CD4-positive, alpha-beta T cell treated with Interleukin-4 for 1 hour (primary cell): Measurements from ENCODE around the gene RIPOR2.
A peak's percentile ranks its signal among the peaks of the same experiment; 100 is the strongest.

ENCODE experiments used
- DNase-seq, 2 donors: peaks; one replicate each; pipeline ENCODE4 v3.0.0-alpha.2; 2020 to 2022

RIPOR2 gene

DNA sequence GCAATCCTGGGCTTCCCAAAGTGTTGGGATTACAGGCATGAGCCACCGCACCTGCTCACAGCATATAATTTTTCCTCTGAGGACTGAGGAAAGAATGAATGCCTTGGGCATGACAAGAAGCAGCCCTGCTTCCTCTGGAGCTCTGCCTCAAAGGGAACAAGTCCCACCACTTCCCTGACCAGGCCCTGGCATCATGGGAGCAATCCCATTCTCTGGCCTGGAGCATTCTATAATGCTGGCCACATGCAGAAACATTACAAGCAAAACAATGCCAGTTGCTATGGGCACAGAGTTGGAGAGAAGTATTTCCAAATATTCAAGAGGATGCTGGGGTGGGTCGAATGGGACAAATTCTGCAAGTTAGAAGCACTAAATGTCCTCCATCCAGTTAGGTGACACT, 95.6 kb downstream of the RIPOR2 start:
- DNase-seq = no peak

DNA sequence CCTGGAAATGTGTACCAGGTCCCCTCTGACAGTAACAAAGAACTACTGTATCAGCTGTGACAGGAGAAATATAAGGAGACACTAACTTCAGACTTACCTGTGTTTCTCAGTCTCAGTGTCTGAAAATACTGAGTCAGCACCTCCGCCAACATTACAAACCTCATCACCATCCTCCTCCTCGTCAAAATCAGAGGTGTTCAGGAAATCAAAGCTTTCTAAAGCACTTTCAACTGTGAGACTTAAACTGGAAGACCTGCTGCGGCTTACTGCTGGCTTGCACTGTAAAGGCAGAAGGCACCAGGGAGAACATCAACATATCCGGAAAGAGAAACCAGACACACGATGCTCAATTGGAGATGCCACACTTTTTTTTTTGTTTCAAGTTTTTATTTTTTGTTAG, 96.8 kb downstream of the RIPOR2 start:
- peak in 1 of 2 donors; percentile 29 for DNase-seq

DNA sequence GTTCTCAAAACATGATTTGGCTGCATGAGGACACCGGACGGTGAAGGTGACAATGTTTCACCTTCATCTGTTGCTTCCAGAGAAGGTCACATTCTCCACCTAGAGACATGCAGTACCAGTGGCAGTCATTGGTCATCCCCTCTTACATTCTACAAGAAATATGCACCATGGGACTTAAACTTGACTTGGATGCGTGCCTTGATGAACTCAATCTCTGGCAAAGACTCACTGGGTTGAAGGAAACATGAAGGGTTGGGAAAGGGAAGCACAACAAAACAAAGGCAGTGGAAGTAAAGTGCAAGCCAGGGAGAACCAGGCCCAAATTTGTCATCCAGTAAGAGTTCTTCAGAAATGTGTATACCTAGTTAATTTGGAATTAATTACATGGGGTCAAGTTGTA, 97.7 kb downstream of the RIPOR2 start:
- DNase-seq = no peak

DNA sequence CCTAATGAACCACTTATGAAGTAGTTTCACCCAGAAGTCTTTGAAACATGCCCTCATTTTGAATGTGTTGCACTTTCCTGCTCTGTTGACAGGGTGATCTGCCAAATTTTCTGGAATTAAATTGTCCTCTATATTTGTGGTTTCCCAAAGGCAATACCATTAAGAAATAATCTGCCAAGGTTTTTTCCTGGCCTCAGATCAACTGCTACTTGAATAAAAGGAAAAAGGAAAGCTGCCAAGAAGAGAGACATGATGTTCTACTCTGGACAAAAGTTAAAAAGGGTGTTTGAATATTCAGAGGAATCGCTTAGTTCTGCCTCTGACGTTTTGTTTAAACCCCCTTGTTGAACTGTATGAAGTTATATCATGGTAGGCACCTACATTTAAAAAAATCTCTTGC, 99.7 kb downstream of the RIPOR2 start:
- DNase-seq = no peak

DNA sequence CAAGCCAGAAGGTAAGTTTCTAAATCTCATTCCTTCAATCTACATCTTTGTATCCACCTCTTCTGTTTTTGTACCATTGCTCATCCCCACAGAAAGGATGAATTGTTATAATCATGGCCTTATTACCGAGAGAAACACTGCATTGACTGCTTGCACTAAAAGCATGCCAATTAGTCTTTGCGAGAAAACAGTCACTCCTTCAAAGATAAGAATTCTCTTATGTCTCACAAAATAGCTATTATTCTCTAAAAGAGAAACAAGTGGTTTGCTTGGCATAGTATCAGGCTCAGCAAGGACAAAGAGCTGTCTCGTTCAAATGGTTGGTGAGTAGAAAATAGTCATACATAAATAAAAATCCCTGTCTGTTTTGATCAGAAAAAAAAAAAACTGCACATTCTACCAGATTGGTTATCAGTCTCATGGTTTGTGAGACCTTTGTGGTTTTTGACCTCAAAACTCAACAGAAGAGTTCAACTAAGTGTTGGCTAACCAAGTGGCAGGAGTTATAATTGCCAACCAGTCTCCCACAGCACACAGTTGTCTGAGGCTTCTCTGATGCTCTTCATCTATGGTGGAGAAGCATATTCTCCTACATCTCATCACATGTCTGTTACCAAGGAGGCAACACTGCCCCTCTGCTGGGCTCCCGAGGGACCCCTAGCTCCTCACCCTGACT, 101.9 kb downstream of the RIPOR2 start:
- DNase-seq = no peak

DNA sequence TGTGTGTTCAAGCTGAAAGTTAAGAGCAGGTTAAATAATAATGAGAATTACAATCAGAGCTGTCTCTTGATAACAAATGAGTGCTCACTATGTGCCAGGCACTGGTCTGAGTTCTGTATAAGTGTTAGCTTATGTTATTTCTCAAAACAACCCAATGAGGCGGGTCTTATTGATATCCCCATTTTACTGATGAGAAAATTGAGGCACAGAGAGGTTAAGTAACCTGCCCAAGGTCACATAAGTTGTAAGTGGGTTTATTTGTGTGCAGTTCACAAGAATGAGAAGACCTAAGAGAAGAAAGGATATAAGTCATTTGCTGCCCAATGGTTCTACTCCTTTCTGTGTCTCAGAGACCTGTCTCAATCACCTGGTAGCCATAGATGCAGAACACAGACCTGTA, 103.0 kb downstream of the RIPOR2 start:
- DNase-seq = no peak

DNA sequence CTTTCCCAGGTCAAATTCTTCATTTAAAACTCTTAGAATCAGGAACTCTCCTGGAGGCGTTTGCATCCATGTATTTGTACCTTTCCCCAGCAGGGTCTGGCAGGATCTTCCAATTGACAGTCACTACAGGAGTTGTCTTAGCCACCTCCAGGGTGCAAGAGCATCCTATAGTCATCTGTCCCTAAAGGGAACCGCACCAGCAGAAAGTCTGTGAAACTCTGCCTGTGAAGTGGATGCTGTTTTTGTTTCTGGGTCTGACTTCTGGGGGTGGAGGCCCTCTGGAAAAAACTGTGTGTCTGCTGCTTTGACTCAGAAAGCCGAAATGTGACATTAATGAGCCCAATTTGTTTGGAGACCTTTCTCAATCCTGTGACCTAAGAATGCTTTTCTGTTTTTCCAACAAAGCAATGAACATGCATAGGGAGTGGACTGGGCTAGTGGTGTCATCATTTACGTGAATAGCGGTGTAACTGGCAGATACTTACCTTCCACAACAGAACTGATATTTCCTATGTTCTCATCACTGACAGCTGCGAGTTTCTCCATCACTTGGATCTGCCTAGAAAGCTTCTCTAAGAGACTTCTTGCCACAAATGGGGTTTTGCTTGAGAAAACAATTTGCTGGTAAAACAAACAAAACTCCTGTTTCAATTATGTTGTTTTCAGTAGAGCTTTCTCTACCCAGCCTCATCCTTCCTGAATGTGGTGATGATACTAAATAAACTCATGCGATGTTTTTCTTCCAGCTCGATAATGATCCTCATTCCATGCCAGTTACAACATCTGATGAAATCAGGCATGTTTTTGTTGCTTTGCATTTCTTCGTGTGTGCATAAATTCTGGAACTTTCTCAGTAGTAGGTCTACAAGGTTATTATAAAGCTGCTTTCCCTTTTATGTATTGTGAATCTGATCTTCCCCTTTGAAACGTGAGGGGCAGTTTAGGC, 103.7 kb downstream of the RIPOR2 start:
- no peak for DNase-seq

DNA sequence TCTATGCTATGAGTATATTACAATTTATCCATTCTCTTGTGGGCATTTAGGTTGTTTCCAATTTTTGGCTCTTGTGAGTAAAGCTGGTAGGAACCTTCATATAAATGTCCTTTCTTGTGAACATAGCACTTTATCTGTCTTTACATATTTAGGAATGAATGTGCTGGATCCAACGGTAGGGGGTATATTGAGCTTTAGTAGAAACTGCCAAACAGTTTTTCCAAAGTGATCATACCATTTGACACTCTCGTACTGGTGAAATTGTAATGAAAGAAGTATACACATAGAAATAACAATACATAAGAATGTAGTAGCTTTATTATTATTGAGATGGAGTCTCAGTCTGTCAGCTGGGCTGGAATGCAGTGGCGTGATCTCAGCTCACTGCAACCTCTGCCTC, 106.1 kb downstream of the RIPOR2 start:
- DNase-seq = no peak

DNA sequence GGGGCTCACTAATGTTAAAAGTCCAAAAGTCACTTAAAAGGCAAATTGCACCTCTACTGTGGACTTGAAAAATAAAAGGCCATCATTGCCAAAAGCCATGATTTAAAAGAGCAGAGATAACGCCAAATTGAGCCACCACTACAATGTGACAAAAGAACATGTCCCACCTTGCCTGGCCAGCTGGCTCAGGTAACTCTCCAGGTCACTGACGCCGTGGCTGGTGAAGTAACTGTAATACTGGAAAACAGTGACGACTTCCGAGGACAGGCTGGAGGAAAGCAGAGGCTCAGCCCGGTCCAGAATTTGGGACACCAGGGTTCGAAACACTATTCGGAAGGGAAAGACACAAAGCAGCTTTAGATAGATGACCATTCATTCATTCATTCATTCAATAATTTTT, 107.8 kb downstream of the RIPOR2 start:
- no peak for DNase-seq

DNA sequence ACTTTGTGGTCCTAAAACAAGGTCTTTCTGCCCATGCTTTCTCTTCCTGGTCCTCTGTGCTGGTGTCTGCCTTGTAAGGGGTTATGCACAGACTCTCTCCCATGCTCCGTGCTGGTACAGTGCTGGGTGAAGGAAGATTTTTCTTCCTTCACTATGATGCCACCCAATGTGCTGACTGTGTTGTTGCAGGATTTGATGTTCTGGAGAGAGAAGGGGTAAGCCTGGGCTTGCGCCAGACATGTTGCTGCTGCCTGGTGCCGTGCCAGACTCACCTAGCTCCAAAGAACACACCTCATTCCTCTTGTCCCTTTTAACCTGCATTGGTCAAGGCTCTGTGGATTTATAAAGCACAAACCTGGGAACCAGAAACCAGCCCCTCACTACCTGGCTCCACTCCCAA, 108.6 kb downstream of the RIPOR2 start:
- DNase-seq = no peak

DNA sequence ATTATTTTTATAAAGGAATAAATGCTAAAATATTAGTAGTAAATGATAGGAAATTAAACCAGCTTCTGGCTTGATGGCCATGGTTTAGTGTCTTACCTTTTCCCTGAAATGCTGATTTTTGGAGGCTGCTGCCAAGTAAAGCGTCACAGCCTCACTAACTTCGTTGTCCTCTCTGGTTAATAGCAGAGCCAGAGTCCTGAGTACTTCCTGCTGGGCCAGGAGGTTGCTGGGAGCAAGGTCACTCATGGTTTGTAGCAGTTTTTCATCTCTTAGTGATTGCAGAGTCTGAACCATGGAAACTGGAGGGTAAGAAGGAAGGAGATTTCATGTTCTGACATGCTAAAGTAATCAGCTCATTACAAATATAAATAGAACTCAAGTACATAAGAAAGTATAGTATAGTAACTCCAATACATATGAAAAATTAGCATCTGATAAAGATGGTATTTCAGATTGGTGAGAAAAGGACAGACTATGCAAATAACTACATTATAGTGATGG, 110.6 kb downstream of the RIPOR2 start:
- DNase-seq = no peak

DNA sequence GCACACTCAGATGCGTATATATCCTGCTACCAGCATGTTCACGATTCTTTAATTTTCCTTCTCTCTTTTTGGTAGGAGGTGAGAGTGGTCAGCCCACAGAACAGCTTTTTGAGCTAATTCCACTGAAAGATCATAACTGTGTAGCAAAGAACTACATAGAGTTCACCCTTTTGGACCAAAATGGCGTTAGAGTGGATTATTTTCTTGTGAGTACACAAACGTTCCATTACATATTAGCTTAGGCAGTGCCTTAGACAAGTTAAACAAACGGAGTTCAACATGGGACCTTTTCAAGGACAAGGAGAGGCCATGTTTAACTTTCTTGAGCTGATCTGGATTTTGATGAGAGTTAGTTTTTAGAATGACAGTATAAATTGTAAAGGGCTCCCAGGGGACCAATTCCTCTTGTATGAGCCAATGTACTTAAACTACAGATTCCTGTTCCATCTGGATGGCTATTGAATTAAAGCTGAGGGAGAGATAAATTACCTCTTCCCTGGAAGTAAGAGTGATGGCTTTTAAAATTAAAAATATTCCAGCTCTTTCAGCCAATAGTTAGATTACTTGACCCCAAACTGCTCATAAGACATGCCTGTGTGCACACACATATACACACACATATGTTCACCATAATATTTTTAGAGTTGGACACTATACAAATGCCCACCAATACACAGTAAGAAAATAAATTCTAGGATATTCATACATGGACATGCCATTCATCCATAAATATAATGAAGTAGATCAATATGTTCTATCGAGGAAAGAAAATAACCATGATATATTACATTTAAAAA, 111.4 kb downstream of the RIPOR2 start:
- DNase-seq = no peak

DNA sequence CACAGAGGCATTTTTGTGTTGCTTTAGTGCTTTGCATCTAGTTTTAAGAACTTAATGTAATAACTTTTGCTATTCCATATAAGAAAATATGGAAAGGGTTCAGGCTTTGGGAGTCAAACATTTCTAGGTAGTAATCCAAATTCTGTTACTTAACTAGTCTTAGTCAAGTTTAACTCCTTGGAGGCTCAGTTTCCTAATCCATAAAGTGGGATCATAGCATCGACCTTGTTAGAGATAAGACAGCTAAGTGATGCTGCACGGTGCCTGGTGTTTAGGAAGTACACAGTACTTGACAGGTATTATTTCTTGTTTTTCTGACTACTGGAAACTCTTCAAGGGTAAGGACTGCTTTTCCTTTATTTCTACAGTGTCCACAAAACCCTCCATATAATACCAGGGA, 112.6 kb downstream of the RIPOR2 start:
- no peak for DNase-seq

DNA sequence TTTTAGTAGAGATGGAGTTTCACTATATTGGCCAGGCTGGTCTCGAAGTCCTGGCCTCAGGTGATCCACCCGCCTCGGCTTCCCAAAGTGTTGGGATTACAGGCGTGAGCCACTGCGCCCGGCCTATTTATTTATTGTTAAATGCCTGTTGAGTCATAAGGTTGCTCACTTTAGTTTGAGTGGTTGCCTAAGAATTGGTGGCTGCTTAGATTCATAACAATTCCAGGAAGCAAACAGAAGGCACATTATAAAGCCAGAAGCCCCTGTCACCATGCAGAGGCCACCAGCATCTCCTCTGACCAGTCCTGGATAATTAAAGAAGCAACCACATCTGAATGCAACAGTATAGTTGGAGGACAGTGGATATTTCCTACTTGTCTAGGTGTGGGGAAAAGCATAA, 113.1 kb downstream of the RIPOR2 start:
- DNase-seq = no peak

DNA sequence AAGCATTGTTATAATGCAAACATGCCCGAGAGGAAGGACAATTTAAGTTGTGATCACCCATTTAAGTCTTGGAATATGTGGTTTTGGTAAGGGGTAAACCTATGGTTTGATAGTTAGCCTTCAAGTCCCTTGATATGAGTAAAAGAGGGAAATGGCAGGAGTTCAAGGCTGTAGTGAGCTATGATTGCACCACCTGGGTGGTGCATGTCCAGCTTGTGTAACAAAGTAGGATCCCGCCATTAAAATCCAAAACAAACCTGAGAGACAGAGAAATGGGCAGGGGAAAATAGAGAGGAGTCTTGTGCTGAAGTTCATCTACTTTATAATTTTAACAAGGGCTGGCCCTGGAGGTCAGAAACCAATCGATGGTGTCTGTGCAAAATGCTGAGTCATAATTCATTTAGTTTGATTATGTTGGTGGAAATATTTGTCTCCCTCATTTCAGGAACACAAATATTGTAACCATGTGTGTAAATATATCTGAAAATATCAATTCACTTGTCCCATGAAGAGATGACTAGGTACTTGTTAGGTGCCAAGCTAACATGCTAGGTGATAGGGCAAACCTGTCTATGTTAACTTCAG, 113.8 kb downstream of the RIPOR2 start:
- no peak for DNase-seq

DNA sequence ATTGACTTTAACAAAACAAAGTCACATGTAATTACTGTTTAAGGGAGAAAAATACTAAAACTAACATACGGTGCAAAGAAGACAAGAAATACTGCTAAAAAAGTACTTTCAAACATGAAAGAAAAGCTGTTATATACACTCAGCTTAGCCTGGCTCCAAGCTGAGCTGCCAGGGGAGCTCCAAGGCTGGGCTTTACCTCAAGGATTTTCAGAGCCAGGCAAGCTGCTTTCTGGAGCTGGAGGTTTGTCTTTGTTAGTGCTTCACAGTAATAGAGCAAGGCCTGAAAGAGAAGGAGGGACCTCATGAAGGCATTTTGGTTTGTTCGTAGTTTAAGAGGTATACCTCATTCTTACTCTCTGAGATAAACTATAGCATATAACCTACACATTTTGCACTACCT, 117.4 kb downstream of the RIPOR2 start:
- DNase-seq = no peak

DNA sequence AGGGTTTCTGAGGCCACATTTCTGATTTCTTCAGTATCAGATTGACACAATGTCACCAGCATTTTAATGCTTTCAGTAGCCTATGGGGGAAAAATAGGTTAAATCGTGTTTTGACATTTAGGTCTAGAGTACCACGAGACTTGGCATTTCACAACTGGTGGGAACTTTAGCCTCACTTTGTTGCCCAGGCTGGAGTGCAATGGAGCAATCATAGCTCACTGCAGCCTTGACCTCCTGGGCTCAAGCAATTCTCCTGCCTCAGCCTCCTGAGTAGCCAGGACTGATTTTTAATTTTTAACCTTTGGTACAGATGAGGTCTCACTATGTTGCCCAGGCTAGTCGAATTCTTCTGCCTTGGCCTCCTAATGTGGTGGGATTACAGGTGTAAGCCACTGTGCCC, 126.0 kb downstream of the RIPOR2 start:
- no peak for DNase-seq

DNA sequence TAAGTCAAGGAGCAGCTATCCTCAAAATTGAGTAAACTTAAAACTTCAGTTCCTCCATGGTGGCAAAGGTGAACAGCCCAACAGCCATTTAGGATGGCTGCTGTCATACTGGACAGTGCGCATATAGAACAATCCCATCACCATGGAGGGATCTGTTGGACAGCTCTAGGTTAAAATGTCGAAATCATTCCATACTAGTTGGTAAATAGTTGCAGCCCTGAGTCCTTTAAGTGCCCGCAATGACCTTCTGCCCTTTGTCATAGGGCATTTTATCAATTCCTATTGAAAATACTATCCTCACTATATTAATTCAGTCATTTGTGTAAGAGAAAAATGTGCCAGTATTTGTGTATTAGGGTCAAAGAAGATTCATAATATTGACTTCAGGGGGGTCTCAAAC, 128.2 kb downstream of the RIPOR2 start:
- no peak for DNase-seq

DNA sequence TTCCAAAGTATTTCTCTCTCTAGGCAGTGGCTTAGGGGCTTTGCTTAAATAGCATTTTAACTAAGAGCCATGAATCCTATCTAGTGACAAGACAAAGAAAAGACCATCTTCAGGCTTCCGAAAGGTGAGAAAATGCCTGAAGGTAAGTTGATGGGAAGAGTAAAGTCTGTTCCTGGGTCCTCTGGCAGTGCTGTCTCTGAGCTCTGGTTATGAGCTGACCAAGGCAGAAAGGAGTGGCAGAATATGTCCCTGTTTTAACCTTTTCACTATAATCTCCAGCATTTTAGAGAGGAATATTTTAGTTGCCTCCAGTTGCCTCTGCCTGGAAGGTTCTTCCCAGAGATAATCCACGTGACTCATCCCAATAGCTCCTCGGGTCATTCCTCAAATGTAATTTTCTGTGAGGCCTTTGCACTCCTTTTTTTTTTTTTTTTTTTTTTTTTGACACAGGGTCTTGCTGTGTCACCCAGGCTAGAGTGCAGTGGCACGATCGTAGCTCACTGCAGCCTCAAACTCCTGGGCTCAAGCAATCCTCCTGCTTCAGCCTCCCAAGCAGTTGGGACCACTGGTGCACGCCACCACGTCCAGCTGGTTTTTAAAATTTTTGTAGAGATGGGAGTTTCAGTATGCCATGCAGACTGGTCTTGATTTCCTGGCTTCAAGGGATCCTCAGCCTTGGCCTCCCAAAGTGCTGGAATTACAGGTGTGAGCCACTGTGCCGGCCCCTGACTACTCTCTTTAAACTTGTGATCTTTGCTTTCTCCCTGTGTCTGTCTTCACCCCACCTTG, 133.3 kb downstream of the RIPOR2 start:
- no peak for DNase-seq

DNA sequence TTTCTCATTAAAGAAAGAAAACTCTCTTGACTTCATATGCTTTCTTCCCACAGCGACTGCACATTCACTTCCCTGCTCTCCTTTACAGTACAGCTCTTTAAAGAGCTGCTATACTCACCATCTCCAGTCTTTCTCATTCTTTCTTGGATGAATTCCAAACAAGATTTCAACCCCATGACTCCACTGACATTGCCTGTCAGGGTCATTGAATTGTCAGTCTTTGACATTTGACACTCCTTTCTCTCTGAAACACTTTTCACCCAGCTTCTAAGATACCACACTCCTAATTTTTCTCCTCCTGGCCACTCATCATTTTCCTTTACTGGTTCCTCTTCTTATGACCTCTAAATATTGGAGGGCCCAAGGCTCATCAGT, 136.2 kb downstream of the RIPOR2 start:
- DNase-seq = no peak

DNA sequence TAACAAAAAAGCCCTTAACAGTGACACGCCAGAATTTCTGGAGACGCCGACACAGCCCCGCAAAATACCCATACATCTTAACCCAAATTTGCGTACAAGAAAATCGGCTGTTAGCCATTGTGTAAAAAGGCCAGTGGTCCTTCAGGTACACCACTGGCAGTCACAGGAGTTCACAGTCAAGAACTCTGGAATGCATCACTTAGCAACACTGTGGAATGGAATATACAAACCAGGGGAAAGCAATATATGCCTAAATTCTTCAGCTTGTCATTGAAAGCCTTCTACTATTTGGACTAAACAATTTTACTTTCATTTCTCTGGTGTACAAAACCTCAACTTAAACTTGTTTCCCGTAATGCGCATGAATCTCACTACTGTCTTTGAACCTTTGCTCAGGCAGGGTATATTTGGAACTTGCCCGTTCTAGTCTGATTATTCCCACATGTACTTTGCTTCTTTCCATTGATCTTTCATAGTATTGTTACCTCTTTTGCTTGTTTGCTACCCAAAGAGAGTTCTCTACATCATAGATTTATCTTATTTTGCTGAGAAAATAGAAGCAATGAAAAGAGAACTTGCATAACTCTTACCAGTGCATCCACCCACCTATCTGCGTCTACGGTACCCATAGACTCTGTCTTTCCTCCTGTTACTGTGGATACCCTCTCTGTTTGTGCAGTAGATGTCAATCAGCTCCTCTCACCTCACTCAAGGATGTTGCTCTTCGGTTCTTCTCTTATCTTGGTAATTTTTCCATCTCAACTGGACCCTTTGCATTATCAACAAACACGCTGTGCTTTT, 136.8 kb downstream of the RIPOR2 start, which contains the start of gene ARMH2:
Gene ARMH2, minus strand, starts transcription at position 178 of the 801 bp plus-strand sequence. Its CDS starts 60 bp downstream, at position 118.
- DNase-seq = no peak
